H1 (cell line): ENCODE data around the gene TBCD. TPM values are rescaled to one million over a fixed set of nuclear protein-coding genes. Genes with fewer than 3 reads are reported as not detected.

Experiments used
- CTCF ChIA-PET: fragments of 300-600 bp; sonication (Branson Sonifier 250); formaldehyde crosslinking; loops from one replicate; lab custom pipeline; 2021; ENCODE audit not compliant: partially characterized antibody; lab: Charles Lee
- POLR2A ChIA-PET: fragments of 300-600 bp; sonication (Branson Sonifier 250); formaldehyde crosslinking; loops from one replicate; lab custom pipeline; 2021; ENCODE audit warnings: inconsistent platforms; ENCODE audit not compliant: partially characterized antibody; lab: Charles Lee
- DNase-seq, 2 experiments: peaks; one replicate each; pipeline versions ENCODE4 v3.0.0 to v3.0.0-alpha.2; 2010 to 2022; ENCODE audit warnings: low spot score in 2 of 2, low read depth in 1 of 2, mixed read lengths in 1 of 2
- FAIRE-seq: peaks from 2 replicates; lab custom pipeline; 2011; peaks lifted over from hg19 to GRCh38; lab: Jason Lieb, UNC
- H2AFZ ChIP-seq: 2 replicates; pipeline ENCODE4 v1.8.1; 2012; ENCODE audit warnings: low read length, inconsistent platforms
- H2AK5ac ChIP-seq: 2 replicates; pipeline ENCODE4 v1.6.1; 2013; ENCODE audit warnings: low read depth, low read length
- H2BK120ac ChIP-seq: replicated peaks from 2 replicates; pipeline ENCODE3; 2013; ENCODE audit warnings: low read depth, low read length, inconsistent platforms
- H2BK12ac ChIP-seq: 2 replicates; pipeline ENCODE4 v1.6.1; 2013; ENCODE audit warnings: low read depth, low read length
- H2BK15ac ChIP-seq: 2 replicates; pipeline ENCODE4 v1.6.1; 2013; ENCODE audit warnings: low read length
- H2BK20ac ChIP-seq: 2 replicates; pipeline ENCODE4 v1.6.1; 2013; ENCODE audit warnings: low read length
- H2BK5ac ChIP-seq: 2 replicates; pipeline ENCODE4 v1.6.1; 2013; ENCODE audit warnings: low read depth, low read length
- H3K14ac ChIP-seq: 2 replicates; pipeline ENCODE4 v1.6.1; 2013; ENCODE audit warnings: inconsistent platforms; ENCODE audit not compliant: insufficient read length
- H3K18ac ChIP-seq: 2 replicates; pipeline ENCODE4 v1.6.1; 2013; ENCODE audit warnings: low read length; ENCODE audit errors: extremely low read depth
- H3K23ac ChIP-seq: 2 replicates; pipeline ENCODE4 v1.6.1; 2013; ENCODE audit warnings: inconsistent platforms; ENCODE audit not compliant: insufficient read length
- H3K23me2 ChIP-seq: 2 replicates; pipeline ENCODE4 v1.6.1; 2013; ENCODE audit warnings: low read depth, low read length
- H3K27ac ChIP-seq: 2 replicates; pipeline ENCODE4 v1.6.1; 2011; ENCODE audit warnings: low read depth, low read length, inconsistent platforms
- H3K27me3 ChIP-seq, 4 experiments: replicated peaks in 1 of 4; 1 replicate in 1 of 4; 2 replicates in 3 of 4; pipeline versions ENCODE4 v1.6.1 to v1.8.1; 2011 to 2013; ENCODE audit warnings: low read length in 3 of 4, mild to moderate bottlenecking in 3 of 4, inconsistent platforms in 2 of 4, mixed read lengths in 2 of 4, moderate library complexity in 1 of 4; ENCODE audit not compliant: control insufficient read depth in 3 of 4, insufficient read depth in 3 of 4; ENCODE audit errors: extremely low read depth in 1 of 4
- H3K36me3 ChIP-seq, 4 experiments: 2 replicates each; pipeline versions ENCODE4 v1.6.1 to v1.8.1; 2011 to 2013; ENCODE audit warnings: mild to moderate bottlenecking in 4 of 4, low read length in 3 of 4, moderate library complexity in 2 of 4, control low read depth in 1 of 4, inconsistent platforms in 1 of 4; ENCODE audit not compliant: insufficient read depth in 4 of 4, control insufficient read depth in 2 of 4
- H3K4ac ChIP-seq: replicated peaks from 2 replicates; pipeline ENCODE3; 2013; ENCODE audit warnings: low read length, low read depth, mixed read lengths, inconsistent platforms; ENCODE audit not compliant: insufficient read length
- H3K4me1 ChIP-seq, 4 experiments: replicated peaks in 1 of 4; 1 replicate in 1 of 4; 2 replicates in 3 of 4; pipeline versions ENCODE4 v1.6.1 to v1.8.1; 2011 to 2013; ENCODE audit warnings: low read length in 3 of 4, inconsistent platforms in 2 of 4, mixed read lengths in 1 of 4; ENCODE audit not compliant: insufficient read depth in 4 of 4, control insufficient read depth in 3 of 4
- H3K4me2 ChIP-seq, 2 experiments: 2 replicates each; pipeline versions ENCODE4 v1.6.1 to v1.8.1; 2011 to 2013; ENCODE audit warnings: low read depth in 2 of 2, low read length in 2 of 2, control low read depth in 1 of 2, inconsistent platforms in 1 of 2, mild to moderate bottlenecking in 1 of 2; ENCODE audit not compliant: insufficient read depth in 1 of 2
- H3K4me3 ChIP-seq, 4 experiments: fragments of 200-600, 300-600 bp in 1 of 4; sonication (generic), shearing (Covaris generic), sonication (Bioruptor Twin) in 1 of 4; 2 replicates each; pipeline versions ENCODE4 v1.5.1 to v1.8.1; 2011 to 2016; ENCODE audit warnings: low read length in 4 of 4, low read depth in 3 of 4, control low read depth in 2 of 4, inconsistent platforms in 2 of 4, mild to moderate bottlenecking in 2 of 4, mixed read lengths in 1 of 4, moderate library complexity in 1 of 4; ENCODE audit not compliant: insufficient read depth in 2 of 4; ENCODE audit errors: extremely low read depth in 1 of 4
- H3K56ac ChIP-seq: replicated peaks from 2 replicates; pipeline ENCODE3; 2013; ENCODE audit warnings: low read depth, mild to moderate bottlenecking, mixed read lengths, low read length, inconsistent platforms; ENCODE audit not compliant: insufficient read length
- H3K79me1 ChIP-seq: 2 replicates; pipeline ENCODE4 v1.6.1; 2013; ENCODE audit warnings: low read depth, low read length, control low read depth
- H3K79me2 ChIP-seq, 2 experiments: 2 replicates each; pipeline versions ENCODE4 v1.6.1 to v1.8.1; 2012 to 2013; ENCODE audit warnings: low read length in 2 of 2, mild to moderate bottlenecking in 2 of 2, inconsistent platforms in 1 of 2; ENCODE audit not compliant: insufficient read depth in 2 of 2, control insufficient read depth in 1 of 2
- H3K9ac ChIP-seq, 4 experiments: replicated peaks in 1 of 4; 1 replicate in 1 of 4; 2 replicates in 3 of 4; pipeline versions ENCODE4 v1.6.1 to v1.8.1; 2011 to 2013; ENCODE audit warnings: low read depth in 3 of 4, low read length in 3 of 4, control low read depth in 2 of 4, mild to moderate bottlenecking in 2 of 4, moderate library complexity in 2 of 4, inconsistent platforms in 1 of 4; ENCODE audit errors: extremely low read depth in 1 of 4
- H3K9me3 ChIP-seq, 2 experiments: 2 replicates each; pipeline versions ENCODE4 v1.6.1 to v1.8.1; 2012 to 2013; ENCODE audit warnings: mild to moderate bottlenecking in 2 of 2, moderate library complexity in 2 of 2, control low read depth in 1 of 2, inconsistent platforms in 1 of 2, low read depth in 1 of 2, low read length in 1 of 2, mixed read lengths in 1 of 2; ENCODE audit not compliant: insufficient read depth in 2 of 2
- H4K20me1 ChIP-seq, 2 experiments: replicated peaks in 1 of 2; 2 replicates each; pipeline versions ENCODE3 to v1.8.1; 2011 to 2013; ENCODE audit warnings: inconsistent platforms in 2 of 2, low read length in 2 of 2, mild to moderate bottlenecking in 1 of 2; ENCODE audit not compliant: insufficient read depth in 2 of 2, control insufficient read depth in 1 of 2
- H4K5ac ChIP-seq: 2 replicates; pipeline ENCODE4 v1.6.1; 2013; ENCODE audit warnings: low read length, low read depth, mixed read lengths, inconsistent platforms; ENCODE audit not compliant: insufficient read length
- H4K8ac ChIP-seq: 2 replicates; pipeline ENCODE4 v1.8.0; 2013; ENCODE audit warnings: mild to moderate bottlenecking, moderate library complexity, low read length, inconsistent platforms; ENCODE audit not compliant: insufficient read depth; ENCODE audit errors: extremely low read depth
- H4K91ac ChIP-seq: replicated peaks from 2 replicates; pipeline ENCODE3; 2013; ENCODE audit warnings: low read length, mixed read lengths, inconsistent platforms; ENCODE audit not compliant: insufficient read length
- BCL11A ChIP-seq, 2 experiments: IDR thresholded peaks; one replicate each; pipeline ENCODE4 v1.6.1; 2011; ENCODE audit warnings: low read depth in 2 of 2, low read length in 2 of 2, mild to moderate bottlenecking in 2 of 2
- CTBP2 ChIP-seq: IDR thresholded peaks from 2 replicates; pipeline ENCODE4 v1.7.0; 2011; ENCODE audit warnings: borderline replicate concordance, mild to moderate bottlenecking, moderate library complexity, mixed read lengths, low read length; ENCODE audit not compliant: insufficient read depth, insufficient read length
- EP300 ChIP-seq, 2 experiments: IDR thresholded peaks; 1 replicate in 1 of 2; 2 replicates in 1 of 2; pipeline ENCODE4 v1.6.1; 2011 to 2012; ENCODE audit warnings: low read depth in 2 of 2, low read length in 2 of 2, mild to moderate bottlenecking in 2 of 2, borderline replicate concordance in 1 of 2, inconsistent platforms in 1 of 2, moderate library complexity in 1 of 2
- JUND ChIP-seq: IDR thresholded peaks from 2 replicates; pipeline ENCODE4 v1.6.1; 2011; ENCODE audit warnings: mild to moderate bottlenecking, improper control_type of control experiment, low read length
- KDM1A ChIP-seq: fragments of 200-600, 300-600 bp; sonication (generic); IDR thresholded peaks from 2 replicates; pipeline ENCODE4 v1.7.1; 2016; ENCODE audit warnings: mild to moderate bottlenecking, low read length, borderline replicate concordance
- NRF1 ChIP-seq: IDR thresholded peaks from 2 replicates; pipeline ENCODE4 v1.6.1; 2011; ENCODE audit warnings: mild to moderate bottlenecking, low read depth, low read length, improper control_type of control experiment
- RFX5 ChIP-seq: IDR thresholded peaks from 2 replicates; pipeline ENCODE4 v1.6.1; 2011; ENCODE audit warnings: low read depth, low read length, improper control_type of control experiment, borderline replicate concordance
- YY1 ChIP-seq: IDR thresholded peaks from 2 replicates; pipeline ENCODE4 v1.6.1; 2011; ENCODE audit warnings: low read depth, mild to moderate bottlenecking, low read length
- ZNF274 ChIP-seq: IDR thresholded peaks from 2 replicates; pipeline ENCODE4 v1.7.0; 2012; ENCODE audit warnings: low read length, borderline replicate concordance; ENCODE audit errors: extremely low read depth
- WGBS, 2 experiments: shearing (Covaris generic) in 1 of 2; methylation state at CpG; one replicate each; pipeline versions ENCODE4 v1.1.6 to v1.1.7; 2013 to 2015; ENCODE audit warnings: low lambda C conversion rate in 2 of 2, mixed read lengths in 2 of 2, inconsistent platforms in 1 of 2, low coverage in 1 of 2, missing lambda C conversion rate in 1 of 2; ENCODE audit not compliant: insufficient replicate concordance in 2 of 2, insufficient coverage in 1 of 2, insufficient read length in 1 of 2; ENCODE audit errors: extremely low coverage in 1 of 2, missing lambda C conversion rate in 1 of 2; 5-methylcytosine and 5-hydroxymethylcytosine counted together
- polyA plus RNA-seq, 7 experiments: library from polyadenylated mRNA; depleted of rRNA in 3 of 7; stranded (reverse) in 5 of 7; unstranded in 2 of 7; fragments of >200 nt in 5 of 7; fragments of 200-250 nt in 2 of 7; gene quantifications; 1 replicate in 5 of 7; 2 replicates in 1 of 7; 4 replicates in 1 of 7; pipeline versions ENCODE4 v1.2.1 to v1.2.3, GENCODE V29; 2011 to 2013; ENCODE audit warnings: missing spikeins in 2 of 7, mixed read lengths in 2 of 7
- total RNA-seq: library from RNA; stranded (reverse); fragmentation: NEBNext Ultra II Directional; extraction: Animal tissue kit (Norgen Biotek cat#: 25700); gene quantifications from 2 replicates; pipeline ENCODE4 v1.2.1, GENCODE V29; 2021
- TF ChIP-seq, protein P1 (sequence below): IDR thresholded peaks from 2 replicates; pipeline ENCODE4 v1.6.1; 2012; ENCODE audit warnings: inconsistent platforms

The TBCD gene
- total and polyA plus RNA-seq, 2 of the 8 experiments (the other 6 are each of a cell fraction or from before 2014, with no cell fraction given), result 118 to 162 TPM

DNA sequence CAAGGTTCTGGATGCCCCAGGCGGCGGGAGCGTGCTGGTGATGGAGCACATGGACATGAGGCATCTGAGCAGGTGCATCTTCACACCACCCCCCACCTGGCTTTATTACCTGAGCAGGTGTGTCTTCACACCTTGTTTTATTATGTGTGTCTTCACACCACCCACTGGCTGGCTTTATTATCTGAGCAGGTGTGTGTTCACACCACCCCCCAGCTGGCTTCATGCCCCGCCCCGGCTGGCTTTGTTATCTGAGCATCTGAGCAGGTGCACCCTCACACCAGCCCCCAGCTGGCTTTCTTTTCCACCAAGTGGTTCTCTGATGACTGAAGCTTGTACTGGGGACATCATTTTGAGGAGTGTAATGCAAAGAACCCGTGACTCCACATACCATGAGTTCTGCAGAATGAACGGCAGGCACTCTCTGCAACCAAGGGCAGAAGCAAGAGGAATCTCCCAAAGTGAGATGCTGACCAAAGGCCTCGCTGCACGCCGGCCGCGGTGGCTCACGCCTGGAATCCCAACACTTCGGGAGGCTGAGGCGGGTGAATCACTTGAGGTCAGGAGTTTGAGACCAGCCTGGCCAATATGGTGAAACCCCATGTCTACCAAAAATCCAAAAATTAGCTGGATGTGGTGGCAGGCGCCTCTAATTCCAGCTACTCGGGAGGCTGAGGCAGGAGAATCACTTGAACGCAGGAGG lies 32.7 kb upstream of the TBCD start:
- no peak overlapping the region for H2BK15ac ChIP-seq
- H3K4me1 ChIP-seq, result peaks cover 0 to 5% (median 0%) of the 10 kb centered on the region in 4 experiments; a peak in 2 of 7 replicates
- H3K4me2 ChIP-seq, result no peak overlapping the region
- no peak for TF ChIP-seq ZNF274
- TF ChIP-seq NRF1, result no peak
- TF ChIP-seq YY1, result no peak
- no peak for TF ChIP-seq EP300 (IDR thresholded peaks at IDR 0.05; ENCODE audit: borderline replicate concordance in 1 of 2, low read depth in 2 of 2, low read length in 2 of 2)
- TF ChIP-seq BCL11A (IDR thresholded peaks at IDR 0.05; ENCODE audit: low read depth in 2 of 2, low read length in 2 of 2), result no peak
- TF ChIP-seq, protein P1, sequence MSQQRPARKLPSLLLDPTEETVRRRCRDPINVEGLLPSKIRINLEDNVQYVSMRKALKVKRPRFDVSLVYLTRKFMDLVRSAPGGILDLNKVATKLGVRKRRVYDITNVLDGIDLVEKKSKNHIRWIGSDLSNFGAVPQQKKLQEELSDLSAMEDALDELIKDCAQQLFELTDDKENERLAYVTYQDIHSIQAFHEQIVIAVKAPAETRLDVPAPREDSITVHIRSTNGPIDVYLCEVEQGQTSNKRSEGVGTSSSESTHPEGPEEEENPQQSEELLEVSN, result no peak
- TF ChIP-seq KDM1A, result no peak
- TF ChIP-seq RFX5, result no peak
- TF ChIP-seq JUND, result no peak
- TF ChIP-seq CTBP2, result no peak
- peaks cover 2 to 5% of the 10 kb centered on the region in 2 experiments; a peak in 2 of 4 replicates for H3K79me2 ChIP-seq
- ChIA-PET CTCF (interaction anchor here (1.0 kb wide), 1 partner anchor 10 kb away, joined by 3 read pairs; no protein-coding TSS in a partner anchor), POLR2A (interaction anchor here (1.1 kb wide), 1 partner anchor 25 kb away, joined by 3 read pairs; no protein-coding TSS in a partner anchor)
- no peak overlapping the region for H2BK5ac ChIP-seq
- no peak overlapping the region for H4K5ac ChIP-seq
- no peak for DNase-seq
- H2BK20ac ChIP-seq, result no peak overlapping the region
- H3K36me3 ChIP-seq, result peaks cover 0 to 2% (median 0%) of the 10 kb centered on the region in 4 experiments; a peak in 4 of 8 replicates
- H3K4ac ChIP-seq, result no peak overlapping the region
- no peak overlapping the region for H3K27ac ChIP-seq
- peaks cover 16% of the 10 kb centered on the region for H3K23me2 ChIP-seq
- H3K4me3 ChIP-seq, result no peak overlapping the region
- H3K9ac ChIP-seq, result no peak overlapping the region
- H2BK12ac ChIP-seq, result no peak overlapping the region
- WGBS, 2 experiments, result 92% methylated on average over 16 of the region's 18 CpGs; no CpG with 5 or more reads in 1 of the 2 experiments
- H3K56ac ChIP-seq, result no peak overlapping the region
- H3K18ac ChIP-seq, result no peak overlapping the region
- no peak overlapping the region for H4K8ac ChIP-seq
- no peak overlapping the region for H2AFZ ChIP-seq
- H3K79me1 ChIP-seq, result peaks cover 6% of the 10 kb centered on the region
- H4K20me1 ChIP-seq, result peaks cover 4 to 17% of the 10 kb centered on the region in 2 experiments
- H2BK120ac ChIP-seq, result no peak overlapping the region
- no peaks in the 10 kb centered on the region for H3K9me3 ChIP-seq
- H3K27me3 ChIP-seq, result no peaks in the 10 kb centered on the region
- H3K23ac ChIP-seq, result no peak overlapping the region
- FAIRE-seq, result no peak
- H2AK5ac ChIP-seq, result no peak overlapping the region
- H4K91ac ChIP-seq, result no peak overlapping the region
- H3K14ac ChIP-seq, result no peak overlapping the region
